ENCODE measurements around the gene RNGTT.

RNGTT gene

GRCh38 chr6:88725111-88725975 is 238.1 kb downstream of the RNGTT start:
- TF ChIP-seq CTCF (IDR thresholded peaks at IDR 0.05): no peak

- no peak for TF ChIP-seq CTCF (IDR thresholded peaks at IDR 0.05)
Measured at GRCh38 chr6:88722686-88723085, 240.7 kb downstream of the RNGTT start.

GRCh38 chr6:88712243-88712936 is 251.0 kb downstream of the RNGTT start:
- TF ChIP-seq CTCF (IDR thresholded peaks at IDR 0.05): no peak

GRCh38 chr6:88709819-88710246 is 253.6 kb downstream of the RNGTT start:
- no peak for TF ChIP-seq CTCF (IDR thresholded peaks at IDR 0.05)

GRCh38 chr6:88708197-88708744 is 255.1 kb downstream of the RNGTT start:
- TF ChIP-seq CTCF (IDR thresholded peaks at IDR 0.05): no peak

- no peak for TF ChIP-seq CTCF (IDR thresholded peaks at IDR 0.05)
Measured at GRCh38 chr6:88705601-88706000, 257.8 kb downstream of the RNGTT start.

- TF ChIP-seq CTCF (IDR thresholded peaks at IDR 0.05): no peak
Measured at GRCh38 chr6:88704980-88705379, 258.4 kb downstream of the RNGTT start.
